Astrocyte of the cerebellum (primary cell): ENCODE measurements around the gene BMX.

ENCODE experiments used
- DNase-seq: peaks from one replicate; pipeline ENCODE4 v3.0.0-alpha.2; 2011; ENCODE audit warnings: low read depth
- H3K4me3 ChIP-seq: 2 replicates; pipeline ENCODE4 v1.5.1; 2011; ENCODE audit warnings: mild to moderate bottlenecking, low read depth, low read length, moderate library complexity
- CTCF ChIP-seq: IDR thresholded peaks from 2 replicates; pipeline ENCODE4 v1.5.1; 2012; ENCODE audit warnings: low read length, low read depth, moderate library complexity, mild to moderate bottlenecking; ENCODE audit errors: missing control alignments
- in situ Hi-C: cut with HindIII; loops from 2 replicates; pipeline ENCODE4 v1.10.0; 2017; ENCODE audit warnings: low sequenced_read_pairs

BMX gene

GRCh38 chrX:15600049-15600448 lies 99.4 kb downstream of the BMX start:
- no peak overlapping the region for H3K4me3 ChIP-seq
- no peak for DNase-seq
- in situ Hi-C loops: no loop called here
- no peak for TF ChIP-seq CTCF

- H3K4me3 ChIP-seq: no peak within 1 kb of the TSS
- in situ Hi-C loops: no loop called here
- no peak for DNase-seq
- no peak for TF ChIP-seq CTCF
These were observed 100.1 kb downstream of the BMX start, which contains the start of gene ACE2 for GRCh38 chrX:15600745-15601144. Gene ACE2 (minus strand): TSS chrX:15600960. CDS start chrX:15600911, 49 bp downstream.

- in situ Hi-C loops: no loop called here
- no peak for DNase-seq
- no peak for TF ChIP-seq CTCF
- no peak overlapping the region for H3K4me3 ChIP-seq
These were observed 101.3 kb downstream of the BMX start for GRCh38 chrX:15601932-15602331.

- no peak overlapping the region for H3K4me3 ChIP-seq
- in situ Hi-C loops: no loop called here
- no peak for DNase-seq
- no peak for TF ChIP-seq CTCF
These were observed 102.2 kb downstream of the BMX start for GRCh38 chrX:15602761-15603160.

GRCh38 chrX:15605226-15605625 lies 104.6 kb downstream of the BMX start:
- DNase-seq: no peak
- H3K4me3 ChIP-seq: no peak overlapping the region
- no peak for TF ChIP-seq CTCF
- in situ Hi-C loops: no loop called here
